T-helper 1 cell (primary cell): ENCODE results near the gene ZNF280C.

Experiments
- DNase-seq, 5 donors: peaks; one replicate each; pipeline ENCODE4 v3.0.0-alpha.2; 2012 to 2020

ZNF280C gene

DNA sequence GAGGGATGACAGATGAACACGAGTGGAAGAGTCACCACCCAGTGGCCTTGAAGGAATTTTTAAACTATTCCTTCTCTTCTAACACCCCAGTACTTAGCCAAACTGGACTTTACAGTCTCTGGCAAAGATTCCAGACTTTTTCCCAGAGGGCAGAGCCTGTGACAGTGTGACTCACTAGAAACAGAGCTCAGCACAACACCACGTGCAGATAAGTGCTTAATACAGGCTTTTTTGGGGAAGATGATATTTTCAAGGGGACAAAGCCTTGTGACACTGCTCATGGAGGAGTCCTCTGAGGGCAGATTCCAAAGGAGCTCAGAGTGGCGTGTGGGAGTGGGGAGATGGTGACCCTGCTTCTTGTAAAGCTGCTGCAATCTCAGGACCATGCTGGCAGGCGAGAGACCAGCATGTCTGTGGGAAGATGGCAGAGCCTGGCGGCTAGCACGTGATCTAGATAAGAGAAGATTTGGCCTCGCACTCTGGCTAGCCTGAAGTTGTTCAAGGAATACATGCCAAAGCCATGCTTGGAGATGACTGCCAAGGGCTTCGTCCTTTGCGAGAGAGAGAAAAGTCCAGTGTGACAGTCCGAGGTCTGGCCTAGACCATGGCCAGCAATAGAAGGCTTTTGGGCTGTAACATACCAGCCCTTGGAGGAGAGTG lies 94.5 kb downstream of the ZNF280C start:
- DNase-seq: no peak

DNA sequence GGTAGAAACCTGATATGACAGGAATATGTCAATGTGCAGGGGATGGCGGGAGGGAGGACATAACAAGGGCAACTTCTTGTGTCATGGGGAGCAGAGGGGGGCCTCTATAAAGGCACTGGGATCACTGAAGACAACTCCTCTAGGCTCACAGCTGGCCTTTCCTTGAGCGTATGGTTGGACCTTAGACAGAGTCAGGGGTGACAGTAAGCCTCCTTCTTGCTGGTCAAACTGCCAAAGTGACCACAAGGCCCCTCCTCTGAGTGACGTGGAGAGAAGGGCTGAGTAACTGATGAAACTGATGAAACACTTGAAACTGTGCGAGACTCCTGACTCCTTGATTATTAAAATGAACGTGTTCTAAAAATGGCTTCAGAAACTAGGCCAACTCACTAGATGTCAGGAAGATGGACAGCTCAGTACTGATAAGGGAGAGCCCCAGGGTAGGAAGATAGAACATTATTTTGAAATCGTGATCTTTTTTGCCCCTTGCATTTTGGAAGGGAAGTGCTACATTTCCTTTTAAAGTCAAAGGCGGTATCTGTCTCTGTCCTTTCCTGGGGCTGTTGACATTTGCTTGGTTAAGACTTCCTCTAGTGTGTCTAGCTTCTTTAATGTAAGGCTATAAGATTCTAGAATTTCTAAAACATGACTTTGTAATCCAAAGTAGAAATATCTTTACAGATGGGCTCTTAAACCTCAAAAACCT lies 95.4 kb downstream of the ZNF280C start:
- DNase-seq: peak in 1 of 5 donors; percentile 85

DNA sequence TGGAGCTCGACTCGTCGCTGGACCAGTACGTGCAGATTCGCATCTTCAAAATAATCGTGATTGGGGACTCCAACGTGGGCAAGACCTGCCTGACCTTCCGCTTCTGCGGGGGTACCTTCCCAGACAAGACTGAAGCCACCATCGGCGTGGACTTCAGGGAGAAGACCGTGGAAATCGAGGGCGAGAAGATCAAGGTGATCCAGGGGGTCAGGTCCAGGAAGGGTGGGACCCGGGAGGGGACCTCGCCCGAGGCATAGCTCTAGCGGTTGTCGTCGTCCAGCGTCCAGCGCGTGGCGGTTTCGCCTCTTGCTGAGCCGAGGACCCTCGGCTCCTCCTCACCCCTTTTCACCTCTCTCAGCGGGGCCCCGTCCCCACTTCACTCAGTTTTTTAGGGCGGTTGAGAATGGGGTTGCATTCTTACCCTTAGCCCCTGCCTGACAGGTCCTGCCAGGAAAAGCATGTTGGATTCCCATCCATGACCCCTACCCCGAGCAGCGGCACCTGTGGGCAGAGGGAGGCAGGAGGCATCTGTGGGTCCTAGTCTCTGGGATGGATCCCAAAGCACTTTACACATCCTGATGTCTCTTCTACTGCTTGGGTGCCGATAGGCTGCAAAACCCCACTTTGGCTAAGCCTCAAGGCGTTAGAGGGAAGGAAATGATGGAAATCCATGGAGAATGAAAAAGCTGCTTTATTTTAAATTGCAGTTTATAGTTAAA lies 96.4 kb downstream of the ZNF280C start:
- DNase-seq: peak in 1 of 5 donors; percentile 17

DNA sequence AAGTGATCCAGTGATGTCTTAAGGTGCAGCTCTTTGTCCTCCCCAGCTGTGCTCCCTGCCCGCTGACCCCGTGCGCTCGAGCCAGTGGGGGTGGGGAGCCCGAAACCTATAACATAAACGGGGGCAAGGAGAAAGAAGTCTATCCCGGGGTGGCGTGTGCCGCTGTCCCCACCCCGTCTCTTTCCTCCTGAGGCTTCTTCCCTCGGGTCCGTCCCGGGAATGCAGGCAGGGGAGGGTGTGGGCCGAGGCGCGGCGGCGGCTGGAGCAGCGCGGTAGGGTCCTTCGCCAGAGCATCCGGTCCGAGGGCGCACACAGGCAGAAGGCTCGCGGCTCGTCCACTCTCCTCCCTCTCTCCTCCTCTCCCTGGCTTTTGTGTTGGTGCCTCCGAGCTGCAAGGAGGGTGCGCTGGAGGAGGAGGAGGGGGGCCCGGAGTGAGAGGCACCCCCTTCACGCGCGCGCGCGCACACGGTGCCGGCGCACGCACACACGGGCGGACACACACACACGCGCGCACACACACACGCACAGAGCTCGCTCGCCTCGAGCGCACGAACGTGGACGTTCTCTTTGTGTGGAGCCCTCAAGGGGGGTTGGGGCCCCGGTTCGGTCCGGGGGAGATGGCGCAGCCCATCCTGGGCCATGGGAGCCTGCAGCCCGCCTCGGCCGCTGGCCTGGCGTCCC lies 97.1 kb downstream of the ZNF280C start, which contains the start of gene RAB33A:
TSS of gene RAB33A (plus strand) at position 517 of the 681 bp plus-strand sequence. CDS start at position 618, 101 bp downstream.
- DNase-seq: peak in 4 of 5 donors; percentile 17 to 75 (median 32)

DNA sequence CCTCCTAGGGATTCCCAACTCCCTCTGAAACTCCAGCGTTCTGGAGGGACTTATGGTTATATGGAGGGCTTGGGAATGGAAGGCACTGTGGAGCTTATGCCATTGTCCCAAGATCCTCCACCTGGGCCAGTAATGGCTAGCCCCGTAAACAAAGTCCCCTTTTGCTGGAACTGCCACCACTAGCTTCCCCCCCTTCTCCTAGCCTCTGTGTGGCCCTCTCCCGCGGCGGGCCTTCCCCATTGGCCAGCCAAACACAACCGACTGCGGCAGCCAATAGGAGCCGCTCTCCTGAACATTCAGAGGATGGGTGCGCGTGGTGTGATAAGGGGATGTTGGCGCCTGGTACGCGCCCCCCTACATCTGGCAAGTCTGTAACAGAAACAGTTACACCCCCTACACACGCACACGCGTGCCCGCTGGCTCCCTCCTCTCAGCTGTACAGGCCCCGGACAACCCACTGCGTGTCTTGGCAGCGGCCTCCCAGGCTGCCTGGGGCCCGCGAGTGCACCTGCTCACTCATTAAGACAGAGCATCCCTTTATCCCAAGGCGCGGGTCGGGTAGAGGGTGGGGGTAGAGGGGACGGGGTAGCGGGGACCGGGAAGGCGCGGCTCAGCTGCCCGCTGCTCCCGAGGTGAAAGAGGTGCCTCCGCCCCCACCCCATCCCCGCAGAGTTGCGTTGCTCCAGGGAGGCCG lies 97.8 kb downstream of the ZNF280C start:
- peak; percentile 24 to 82 (median 54) for DNase-seq

DNA sequence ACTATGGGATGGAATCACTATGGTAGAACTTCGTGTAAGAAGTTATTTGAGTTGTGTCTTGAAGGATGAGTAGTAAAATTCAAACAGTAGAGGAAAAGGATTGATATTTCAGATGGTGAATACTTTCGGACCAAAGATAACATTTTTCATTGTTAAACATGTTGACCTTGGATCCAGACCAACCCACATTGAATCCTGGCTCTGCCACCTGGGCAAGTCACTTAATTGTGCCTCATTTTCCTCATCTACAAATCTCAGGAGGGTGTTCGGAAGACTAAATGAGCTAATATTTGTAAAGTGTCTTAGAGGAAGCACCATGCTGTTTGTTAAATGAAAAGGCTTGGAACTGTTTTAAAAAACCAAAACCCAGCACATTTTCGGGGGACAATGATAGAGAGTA lies 101.7 kb downstream of the ZNF280C start:
- no peak for DNase-seq

DNA sequence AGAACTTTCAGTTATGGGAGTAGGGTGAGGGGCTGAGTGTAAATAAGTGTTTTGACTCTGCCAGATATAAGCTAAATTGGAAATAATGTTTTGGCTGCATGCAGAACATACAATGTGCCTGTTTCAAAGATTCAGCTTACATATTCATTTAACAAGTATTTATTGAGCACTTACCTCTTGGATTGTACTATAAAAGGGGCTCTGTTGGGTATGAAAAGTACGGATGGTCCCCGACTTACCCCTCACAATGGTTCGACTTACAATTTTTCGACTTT lies 102.3 kb downstream of the ZNF280C start:
- DNase-seq: no peak

DNA sequence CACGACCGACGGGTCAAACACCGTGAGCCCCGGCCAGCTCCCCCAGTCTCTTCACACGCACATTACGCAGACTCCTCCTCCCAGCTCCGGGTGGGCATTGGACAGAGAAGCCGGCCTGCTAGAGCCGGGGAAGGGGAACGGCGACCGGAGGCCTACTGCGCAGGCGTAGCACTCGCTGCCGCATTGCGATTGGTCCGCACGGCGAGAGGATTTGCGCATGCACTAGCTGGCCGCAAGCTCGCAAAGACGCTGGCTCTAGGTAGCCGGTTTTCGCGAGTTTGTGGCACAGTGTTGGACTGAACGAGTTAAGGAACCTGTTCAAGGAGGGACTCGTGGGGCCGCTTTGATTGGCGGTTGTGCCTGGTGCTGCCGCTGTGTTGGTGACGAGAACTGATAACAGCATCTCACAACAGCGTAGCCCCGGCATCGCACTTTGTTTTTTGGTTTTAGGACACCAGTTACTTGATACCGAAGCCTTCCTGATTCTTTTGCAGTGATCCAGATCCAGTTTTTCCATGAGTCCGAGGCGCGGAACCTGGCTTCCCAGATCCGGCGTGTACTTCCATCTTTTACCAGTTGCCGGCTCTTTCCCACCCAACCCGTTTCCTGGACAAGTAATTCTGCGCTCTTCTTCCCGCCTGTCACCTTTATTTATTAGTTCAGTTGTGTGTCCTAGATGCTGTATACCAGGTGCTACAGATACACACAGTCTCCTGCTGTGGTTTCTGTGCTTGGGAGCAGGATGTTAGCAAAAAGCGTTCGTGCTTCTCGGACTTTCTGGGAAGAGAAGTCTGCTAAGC lies 102.8 kb downstream of the ZNF280C start, which contains the start of gene AIFM1:
TSS of gene AIFM1 (minus strand) at position 139 of the 800 bp plus-strand sequence. CDS start 185 bp downstream, outside the sequence.
- peak; percentile 75 to 94 (median 80) for DNase-seq

DNA sequence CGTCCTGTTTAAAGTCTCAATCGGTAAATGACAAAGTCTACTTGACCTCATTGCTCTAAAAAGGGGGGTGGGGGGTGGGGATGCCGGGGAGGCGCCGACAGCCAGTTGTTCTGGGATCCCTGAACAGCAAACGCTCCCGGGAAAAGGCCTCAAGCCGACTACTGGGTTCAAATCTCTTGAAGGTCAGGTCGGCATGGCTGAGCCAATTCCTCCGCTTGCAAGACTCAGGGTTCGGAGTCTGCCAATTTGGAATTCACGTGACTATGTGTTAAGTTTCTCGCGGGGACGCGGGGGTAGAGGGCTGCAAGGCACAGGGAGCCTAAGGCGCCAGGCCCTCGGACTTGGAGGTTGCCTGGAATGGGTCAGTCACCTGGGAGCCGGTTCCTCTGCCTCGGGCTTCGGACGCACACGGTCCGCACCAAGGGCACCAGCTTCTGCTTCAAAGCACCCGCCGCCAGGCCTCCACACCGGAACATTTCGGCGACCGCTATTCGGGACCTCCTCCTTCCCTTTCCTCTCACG lies 103.5 kb downstream of the ZNF280C start:
- DNase-seq: no peak

DNA sequence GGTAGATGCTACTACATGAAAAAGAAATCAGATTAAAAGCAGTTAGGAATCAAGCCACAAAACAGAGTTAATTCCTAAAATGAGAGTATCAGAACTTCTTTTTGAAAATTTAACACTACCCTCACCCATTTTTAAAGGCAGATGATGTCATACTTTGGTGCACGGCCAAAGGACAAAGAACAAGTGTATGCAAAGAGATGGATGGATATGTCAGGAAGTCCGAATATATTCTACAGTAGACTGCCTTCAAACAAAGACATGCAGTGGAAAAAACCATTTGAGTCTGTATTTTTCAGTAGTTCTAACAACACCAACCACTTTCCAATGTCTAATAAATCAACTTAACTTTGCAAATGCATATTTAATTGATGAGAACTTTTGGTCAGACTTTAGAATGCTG lies 105.3 kb downstream of the ZNF280C start:
- DNase-seq: no peak

DNA sequence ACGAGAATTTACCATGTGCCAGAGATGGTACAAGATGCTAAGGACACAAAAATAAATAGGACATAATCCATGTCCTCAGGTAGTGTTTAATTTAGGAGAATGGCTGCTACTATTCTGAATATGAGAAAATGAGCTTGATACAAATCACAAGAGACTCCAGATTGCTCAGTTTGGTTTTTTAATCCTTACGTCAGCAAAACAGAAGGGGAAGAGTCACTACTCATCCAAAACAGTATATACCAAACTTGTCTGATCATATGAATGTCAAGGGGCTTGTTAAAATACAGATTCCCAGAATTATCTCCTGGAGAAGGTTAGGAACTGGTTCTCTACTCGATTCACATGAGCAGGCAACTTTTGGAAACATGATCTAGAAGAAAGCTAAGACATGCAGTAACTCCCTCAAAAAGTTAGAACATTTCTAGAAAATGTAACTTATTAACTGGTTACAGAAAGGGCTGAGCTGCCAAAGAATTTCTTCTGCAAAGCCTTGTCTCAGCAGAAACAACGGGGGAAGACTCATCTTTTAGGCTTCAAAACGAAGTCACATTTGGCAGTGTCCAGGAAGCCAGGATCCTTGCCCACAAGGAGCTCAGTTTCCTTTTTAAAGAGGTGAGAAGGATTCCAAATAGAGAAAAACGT lies 106.5 kb downstream of the ZNF280C start:
- DNase-seq: no peak

DNA sequence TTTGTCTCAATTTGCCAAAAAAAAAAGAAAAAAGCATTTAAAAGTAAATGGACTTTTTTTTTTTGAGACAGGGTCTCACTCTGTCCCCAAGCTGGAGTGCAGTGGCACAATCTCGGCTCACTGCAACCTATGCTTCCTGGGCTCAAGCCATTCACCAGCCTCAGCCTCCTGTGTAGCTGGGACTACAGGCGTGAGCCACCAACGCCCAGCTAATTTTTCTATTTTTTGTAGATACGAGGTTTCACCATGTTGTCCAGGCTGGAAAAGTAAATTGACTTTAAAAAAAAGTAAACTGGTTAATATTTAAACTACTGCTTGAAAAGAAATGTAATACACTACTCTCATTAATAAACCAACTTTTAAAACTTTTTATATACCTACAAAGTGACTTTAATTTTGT lies 108.9 kb downstream of the ZNF280C start:
- DNase-seq: no peak

DNA sequence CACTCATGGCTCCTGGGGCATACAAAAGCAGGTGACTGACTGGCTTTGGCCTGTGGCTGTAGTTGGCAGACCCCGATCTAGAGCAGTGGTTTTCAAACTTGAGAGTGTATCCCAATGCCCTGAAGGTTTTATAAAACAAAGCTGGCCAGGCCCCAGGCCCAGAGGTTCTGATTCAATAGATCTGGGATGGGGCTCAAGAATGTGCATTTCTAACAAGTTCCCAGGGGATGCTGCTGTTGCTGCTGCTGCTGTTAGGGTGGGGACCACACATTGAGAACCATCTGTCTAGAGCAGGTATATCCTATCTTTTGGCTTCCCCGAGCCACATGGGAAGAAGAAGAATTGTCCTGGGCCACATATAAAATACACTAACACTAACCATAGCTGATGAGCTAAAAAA lies 110.4 kb downstream of the ZNF280C start:
- no peak for DNase-seq

DNA sequence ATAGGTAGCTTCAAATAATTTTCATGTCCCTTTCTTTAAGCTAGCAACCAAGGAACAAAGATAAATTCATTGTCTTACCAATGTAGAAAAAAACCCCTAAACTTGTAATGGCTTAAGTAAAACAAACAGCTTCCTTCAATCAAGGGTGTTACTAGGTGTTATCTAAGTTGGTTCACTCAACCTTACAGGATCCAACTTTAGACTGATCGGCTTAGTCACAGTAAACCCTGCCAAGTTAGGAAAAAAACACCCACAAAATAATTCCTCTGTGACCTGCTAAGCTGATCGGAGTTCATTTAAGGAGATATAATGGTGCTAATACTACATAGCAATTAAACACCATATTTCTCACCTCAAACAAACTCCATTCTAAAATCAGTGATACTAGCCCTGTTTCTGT lies 113.1 kb downstream of the ZNF280C start:
- DNase-seq: no peak
